ENCODE results near the gene CAMTA1.

CAMTA1 gene

GRCh38 chr1:7178741-7179140, 393.5 kb downstream of the CAMTA1 start:
- H3K27me3 Mint-ChIP-seq, result peaks cover 28% of the 10 kb centered on the region

GRCh38 chr1:7185721-7186120, 400.5 kb downstream of the CAMTA1 start:
- H3K36me3 Mint-ChIP-seq, result no peaks in the 10 kb centered on the region
- no peak overlapping the region for H3K4me3 Mint-ChIP-seq
- peaks cover 6% of the 10 kb centered on the region for H3K9me3 Mint-ChIP-seq
- no peaks in the 10 kb centered on the region for H3K4me1 Mint-ChIP-seq
- H3K27ac Mint-ChIP-seq, result no peak overlapping the region
- peaks cover 16% of the 10 kb centered on the region for H3K27me3 Mint-ChIP-seq

More at GRCh38 chr1:7178741-7179140, 393.5 kb downstream of the CAMTA1 start:
- Mint-ChIP-seq H3K4me3 (no peak overlapping the region), H3K4me1 (no peaks in the 10 kb centered on the region), H3K36me3 (peaks cover 1% of the 10 kb centered on the region), H3K9me3 (peaks cover 20% of the 10 kb centered on the region), H3K27ac (no peak overlapping the region)

- H3K4me1 Mint-ChIP-seq, result no peaks in the 10 kb centered on the region
- H3K9me3 Mint-ChIP-seq, result peaks cover 6% of the 10 kb centered on the region
- no peak overlapping the region for H3K27ac Mint-ChIP-seq
- H3K4me3 Mint-ChIP-seq, result no peak overlapping the region
- H3K27me3 Mint-ChIP-seq, result peaks cover 14% of the 10 kb centered on the region
- H3K36me3 Mint-ChIP-seq, result no peaks in the 10 kb centered on the region
These were observed 401.3 kb downstream of the CAMTA1 start for GRCh38 chr1:7186382-7187111.

GRCh38 chr1:7187112-7187493, 401.8 kb downstream of the CAMTA1 start:
- H3K27me3 Mint-ChIP-seq, result peaks cover 10% of the 10 kb centered on the region
- H3K9me3 Mint-ChIP-seq, result peaks cover 6% of the 10 kb centered on the region
- no peaks in the 10 kb centered on the region for H3K36me3 Mint-ChIP-seq
- no peak overlapping the region for H3K4me3 Mint-ChIP-seq
- H3K27ac Mint-ChIP-seq, result no peak overlapping the region
- H3K4me1 Mint-ChIP-seq, result no peaks in the 10 kb centered on the region

- Mint-ChIP-seq H3K4me3 (no peak overlapping the region), H3K27me3 (peaks cover 6% of the 10 kb centered on the region), H3K9me3 (no peaks in the 10 kb centered on the region), H3K4me1 (no peaks in the 10 kb centered on the region), H3K27ac (no peak overlapping the region), H3K36me3 (no peaks in the 10 kb centered on the region)
These were observed 405.0 kb downstream of the CAMTA1 start for GRCh38 chr1:7190261-7190660.

GRCh38 chr1:7192453-7192852, 407.2 kb downstream of the CAMTA1 start:
- Mint-ChIP-seq H3K4me1 (no peaks in the 10 kb centered on the region), H3K4me3 (no peak overlapping the region), H3K27ac (no peak overlapping the region), H3K36me3 (no peaks in the 10 kb centered on the region), H3K9me3 (no peaks in the 10 kb centered on the region), H3K27me3 (peaks cover 5% of the 10 kb centered on the region)

- Mint-ChIP-seq H3K9me3 (no peaks in the 10 kb centered on the region), H3K27ac (no peak overlapping the region), H3K4me1 (no peaks in the 10 kb centered on the region), H3K36me3 (no peaks in the 10 kb centered on the region), H3K4me3 (no peak overlapping the region), H3K27me3 (peaks cover 5% of the 10 kb centered on the region)
These were observed 411.0 kb downstream of the CAMTA1 start for GRCh38 chr1:7196036-7196911.

- H3K9me3 Mint-ChIP-seq, result no peaks in the 10 kb centered on the region
- H3K36me3 Mint-ChIP-seq, result no peaks in the 10 kb centered on the region
- H3K27me3 Mint-ChIP-seq, result no peaks in the 10 kb centered on the region
- H3K4me1 Mint-ChIP-seq, result no peaks in the 10 kb centered on the region
- H3K4me3 Mint-ChIP-seq, result no peak overlapping the region
- H3K27ac Mint-ChIP-seq, result no peak overlapping the region
These were observed 413.4 kb downstream of the CAMTA1 start for GRCh38 chr1:7198664-7199063.

GRCh38 chr1:7199077-7199779, 414.0 kb downstream of the CAMTA1 start:
- no peaks in the 10 kb centered on the region for H3K4me1 Mint-ChIP-seq
- H3K4me3 Mint-ChIP-seq, result no peak overlapping the region
- peaks cover 2% of the 10 kb centered on the region for H3K27me3 Mint-ChIP-seq
- H3K9me3 Mint-ChIP-seq, result peaks cover 3% of the 10 kb centered on the region
- H3K27ac Mint-ChIP-seq, result no peak overlapping the region
- H3K36me3 Mint-ChIP-seq, result no peaks in the 10 kb centered on the region

- H3K27me3 Mint-ChIP-seq, result peaks cover 46% of the 10 kb centered on the region
- H3K36me3 Mint-ChIP-seq, result no peaks in the 10 kb centered on the region
- H3K4me3 Mint-ChIP-seq, result no peak overlapping the region
- H3K4me1 Mint-ChIP-seq, result no peaks in the 10 kb centered on the region
- H3K9me3 Mint-ChIP-seq, result peaks cover 6% of the 10 kb centered on the region
- no peak overlapping the region for H3K27ac Mint-ChIP-seq
These were observed 422.8 kb downstream of the CAMTA1 start for GRCh38 chr1:7207875-7208646.

GRCh38 chr1:7208647-7209180, 423.5 kb downstream of the CAMTA1 start:
- Mint-ChIP-seq H3K27ac (no peak overlapping the region), H3K4me3 (no peak overlapping the region), H3K4me1 (no peaks in the 10 kb centered on the region), H3K27me3 (peaks cover 46% of the 10 kb centered on the region), H3K36me3 (no peaks in the 10 kb centered on the region), H3K9me3 (peaks cover 6% of the 10 kb centered on the region)

- Mint-ChIP-seq H3K36me3 (no peaks in the 10 kb centered on the region), H3K4me3 (no peak overlapping the region), H3K9me3 (peaks cover 2% of the 10 kb centered on the region), H3K4me1 (no peaks in the 10 kb centered on the region), H3K27ac (no peak overlapping the region), H3K27me3 (peaks cover 43% of the 10 kb centered on the region)
These were observed 424.1 kb downstream of the CAMTA1 start for GRCh38 chr1:7209336-7209735.

- no peak overlapping the region for H3K27ac Mint-ChIP-seq
- H3K27me3 Mint-ChIP-seq, result peaks cover 19% of the 10 kb centered on the region
- H3K4me1 Mint-ChIP-seq, result no peaks in the 10 kb centered on the region
- H3K36me3 Mint-ChIP-seq, result no peaks in the 10 kb centered on the region
- H3K9me3 Mint-ChIP-seq, result no peaks in the 10 kb centered on the region
- no peak overlapping the region for H3K4me3 Mint-ChIP-seq
These were observed 433.1 kb downstream of the CAMTA1 start for GRCh38 chr1:7218210-7218832.

- Mint-ChIP-seq H3K27ac (no peak overlapping the region), H3K4me1 (no peaks in the 10 kb centered on the region), H3K27me3 (peaks cover 19% of the 10 kb centered on the region), H3K4me3 (no peak overlapping the region), H3K9me3 (no peaks in the 10 kb centered on the region), H3K36me3 (no peaks in the 10 kb centered on the region)
These were observed 433.8 kb downstream of the CAMTA1 start for GRCh38 chr1:7219031-7219430.
